Colonic mucosa (tissue), 4 donors: ENCODE data around the gene ANKRD13B. TPM values are rescaled to one million over a fixed set of nuclear protein-coding genes. Genes with fewer than 3 reads are reported as not detected.

Source experiments
- DNase-seq: peaks from one replicate; pipeline ENCODE4 v3.0.0-alpha.2; 2020
- H3K27ac ChIP-seq: fragments of 200-600 bp; one replicate; pipeline ENCODE4 v1.8.0; 2021
- H3K27me3 ChIP-seq: fragments of 200-600 bp; one replicate; pipeline ENCODE4 v1.8.0; 2021
- H3K36me3 ChIP-seq: fragments of 200-600 bp; one replicate; pipeline ENCODE4 v1.8.0; 2021
- H3K4me1 ChIP-seq: fragments of 200-600 bp; one replicate; pipeline ENCODE4 v1.8.0; 2021; ENCODE audit warnings: mild to moderate bottlenecking
- H3K4me3 ChIP-seq: fragments of 200-600 bp; one replicate; pipeline ENCODE4 v1.8.0; 2021
- H3K9ac ChIP-seq, 2 donors: one replicate each; pipeline ENCODE4 v1.7.0; 2013; ENCODE audit warnings: control low read depth in 2 of 2, low read depth in 2 of 2, low read length in 2 of 2
- H3K9me3 ChIP-seq: fragments of 200-600 bp; one replicate; pipeline ENCODE4 v1.8.0; 2021
- intact Hi-C: fragments of 100-400 bp; cut with DNase I; formaldehyde crosslinking; loops from one replicate; pipeline ENCODE4 v1.14.1; 2022
- total RNA-seq, 2 donors: library from RNA; stranded (reverse); fragmentation: NEBNext Ultra II Directional in 1 of 2; extraction: Animal tissue kit (Norgen Biotek cat#: 25700) in 1 of 2; gene quantifications; one replicate each; pipeline ENCODE4 v1.2.1, GENCODE V29; 2021
- TF ChIP-seq, protein P1 (sequence below): fragments of 200-600 bp; IDR thresholded peaks from one replicate; pipeline ENCODE4 v1.8.0; 2022; ENCODE audit warnings: antibody characterized with exemption, mild to moderate bottlenecking
- donor health status: healthy.
- donor health status: DM: no; HTN: no; CAD: no.
- donor health status: DM: no; HTN: no; CAD: no.

ANKRD13B gene
- total RNA-seq, 2 donors from 2014 or later, result 3.1 to 10.2 TPM

DNA sequence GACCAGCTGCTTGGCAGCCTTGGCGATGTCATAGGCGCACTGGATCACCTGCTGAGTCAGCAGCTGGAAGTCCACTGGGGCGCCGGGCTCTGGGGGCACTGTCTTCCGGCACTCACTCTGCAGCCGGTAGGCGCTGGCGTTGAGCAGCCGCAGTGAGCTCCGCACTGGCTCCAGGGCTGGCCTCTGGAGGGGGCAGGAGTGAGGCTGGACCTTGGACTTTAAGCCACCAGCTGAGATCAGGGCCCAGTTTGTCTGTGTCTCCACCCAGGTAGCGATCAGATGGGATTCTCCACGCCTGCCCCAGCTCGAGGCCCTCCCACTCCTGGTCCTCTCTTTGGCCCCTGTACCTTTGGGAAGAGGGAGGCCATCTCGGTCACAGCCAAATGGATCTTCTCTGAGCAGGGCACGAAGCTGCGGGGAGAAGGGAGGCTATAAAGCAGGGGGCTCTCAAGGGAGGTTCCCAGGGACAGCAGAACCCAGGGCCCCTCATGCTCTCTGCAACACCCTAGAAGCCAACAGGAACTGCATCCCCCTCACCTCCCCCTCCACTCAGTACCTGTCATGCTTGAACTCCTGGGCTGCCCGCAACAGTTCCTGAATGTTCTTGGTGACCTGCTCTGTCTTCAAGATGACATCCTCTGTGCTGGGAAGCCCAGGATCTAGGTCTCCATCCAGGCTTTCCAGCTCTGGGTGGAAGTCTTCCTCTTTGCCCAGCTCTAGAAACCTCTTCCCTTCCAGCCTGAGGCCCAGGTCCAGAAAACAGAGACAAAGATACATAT is 18.0 kb upstream of the ANKRD13B start:
- TF ChIP-seq, protein P1, sequence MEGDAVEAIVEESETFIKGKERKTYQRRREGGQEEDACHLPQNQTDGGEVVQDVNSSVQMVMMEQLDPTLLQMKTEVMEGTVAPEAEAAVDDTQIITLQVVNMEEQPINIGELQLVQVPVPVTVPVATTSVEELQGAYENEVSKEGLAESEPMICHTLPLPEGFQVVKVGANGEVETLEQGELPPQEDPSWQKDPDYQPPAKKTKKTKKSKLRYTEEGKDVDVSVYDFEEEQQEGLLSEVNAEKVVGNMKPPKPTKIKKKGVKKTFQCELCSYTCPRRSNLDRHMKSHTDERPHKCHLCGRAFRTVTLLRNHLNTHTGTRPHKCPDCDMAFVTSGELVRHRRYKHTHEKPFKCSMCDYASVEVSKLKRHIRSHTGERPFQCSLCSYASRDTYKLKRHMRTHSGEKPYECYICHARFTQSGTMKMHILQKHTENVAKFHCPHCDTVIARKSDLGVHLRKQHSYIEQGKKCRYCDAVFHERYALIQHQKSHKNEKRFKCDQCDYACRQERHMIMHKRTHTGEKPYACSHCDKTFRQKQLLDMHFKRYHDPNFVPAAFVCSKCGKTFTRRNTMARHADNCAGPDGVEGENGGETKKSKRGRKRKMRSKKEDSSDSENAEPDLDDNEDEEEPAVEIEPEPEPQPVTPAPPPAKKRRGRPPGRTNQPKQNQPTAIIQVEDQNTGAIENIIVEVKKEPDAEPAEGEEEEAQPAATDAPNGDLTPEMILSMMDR, result no peak
- H3K4me3 ChIP-seq, result no peak overlapping the region
- H3K27ac ChIP-seq, result peak overlapping the region; percentile 57
- H3K27me3 ChIP-seq, result no peaks in the 10 kb centered on the region
- H3K9ac ChIP-seq, result peak overlapping the region in 1 of 2 donors; percentile 56
- no peaks in the 10 kb centered on the region for H3K9me3 ChIP-seq
- H3K4me1 ChIP-seq, result peaks cover 4% of the 10 kb centered on the region
- intact Hi-C loops, result no loop called here
- peaks cover 6% of the 10 kb centered on the region for H3K36me3 ChIP-seq
- peak; percentile 84 for DNase-seq

DNA sequence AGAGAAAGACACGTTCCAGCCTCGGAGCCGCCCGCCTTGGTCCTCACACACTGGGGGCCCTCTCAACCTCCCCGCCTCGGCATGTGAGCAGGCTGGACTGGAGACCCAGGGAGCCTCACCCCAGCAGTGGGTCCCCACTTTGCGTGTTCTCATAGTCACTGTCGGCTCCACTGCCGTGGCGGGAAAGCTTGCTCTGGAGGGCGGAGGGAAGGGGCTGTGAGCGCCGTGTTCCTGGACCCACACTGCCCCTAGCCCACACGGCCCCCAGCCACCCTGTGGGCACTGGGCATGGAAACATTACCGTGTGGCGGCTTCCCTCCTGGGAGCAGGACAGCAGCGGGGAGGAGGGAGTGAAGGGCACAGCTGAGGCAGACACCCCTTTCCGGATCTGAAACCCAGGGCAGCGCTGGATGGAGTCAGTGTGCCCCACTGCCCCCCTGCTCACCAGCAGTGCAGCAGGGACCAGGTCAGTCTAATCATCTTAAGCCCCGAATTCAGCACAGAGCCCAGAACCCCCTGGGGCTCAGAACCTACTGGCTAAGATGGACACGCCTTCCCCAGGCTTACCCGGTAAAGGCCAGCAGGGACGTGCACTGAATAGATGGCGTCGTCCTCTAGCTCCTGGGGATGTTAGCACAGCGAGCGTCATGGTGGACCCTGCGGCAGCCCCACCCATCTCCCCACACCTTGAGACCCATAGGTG is 17.3 kb upstream of the ANKRD13B start:
- Histone ChIP-seq H3K9ac (no peak overlapping the region), H3K9me3 (no peaks in the 10 kb centered on the region), H3K4me1 (peaks cover 4% of the 10 kb centered on the region), H3K27ac (no peak overlapping the region), H3K4me3 (no peak overlapping the region), H3K27me3 (no peaks in the 10 kb centered on the region), H3K36me3 (peaks cover 6% of the 10 kb centered on the region)
- intact Hi-C loops, result no loop called here
- peak; percentile 20 for DNase-seq
- TF ChIP-seq, protein P1, result no peak

DNA sequence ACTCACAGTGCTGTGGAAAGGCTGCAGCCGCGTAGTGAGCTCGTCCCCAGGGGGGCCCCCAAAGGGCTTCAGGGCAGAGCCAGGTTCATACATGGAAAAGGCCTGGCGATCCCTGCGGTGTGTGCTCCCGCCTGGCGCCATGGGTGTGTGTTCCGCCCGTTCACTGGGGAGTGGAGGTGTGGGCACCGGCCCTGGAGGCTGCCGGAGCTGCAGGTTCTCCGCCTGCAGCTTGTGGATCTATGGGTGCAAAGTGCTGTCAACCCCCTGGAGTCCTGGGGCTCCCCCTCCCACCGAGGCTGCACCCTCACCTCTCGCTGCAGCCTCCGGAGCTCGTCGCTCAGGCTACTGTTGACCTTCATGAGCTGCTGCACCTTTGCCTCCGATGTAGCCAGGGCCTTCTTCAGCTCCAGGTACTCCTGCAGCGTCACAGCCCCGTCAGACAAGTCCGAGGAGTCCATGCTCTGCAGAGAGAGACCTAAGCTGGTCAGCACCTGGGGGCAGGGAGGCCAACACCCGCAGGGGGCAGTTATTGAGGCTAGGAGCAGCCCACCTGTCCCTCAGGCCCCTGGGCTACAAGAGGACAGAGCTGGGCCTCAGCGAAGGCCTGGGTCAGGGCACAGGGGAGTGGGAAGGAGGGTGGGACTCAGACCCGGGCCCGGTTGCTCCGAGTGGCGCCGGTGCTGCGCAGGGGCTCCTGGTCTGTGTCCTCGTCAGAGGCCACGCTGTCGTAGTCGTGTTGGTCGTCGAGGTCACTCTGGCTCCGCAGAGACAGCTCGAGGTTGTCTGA is 16.5 kb upstream of the ANKRD13B start:
- H3K36me3 ChIP-seq, result peaks cover 6% of the 10 kb centered on the region
- no peak overlapping the region for H3K9ac ChIP-seq
- TF ChIP-seq, protein P1, result no peak
- peak; percentile 17 for DNase-seq
- no peaks in the 10 kb centered on the region for H3K9me3 ChIP-seq
- H3K4me1 ChIP-seq, result peaks cover 4% of the 10 kb centered on the region
- intact Hi-C loops, result no loop called here
- H3K27me3 ChIP-seq, result no peaks in the 10 kb centered on the region
- no peak overlapping the region for H3K27ac ChIP-seq
- no peak overlapping the region for H3K4me3 ChIP-seq

DNA sequence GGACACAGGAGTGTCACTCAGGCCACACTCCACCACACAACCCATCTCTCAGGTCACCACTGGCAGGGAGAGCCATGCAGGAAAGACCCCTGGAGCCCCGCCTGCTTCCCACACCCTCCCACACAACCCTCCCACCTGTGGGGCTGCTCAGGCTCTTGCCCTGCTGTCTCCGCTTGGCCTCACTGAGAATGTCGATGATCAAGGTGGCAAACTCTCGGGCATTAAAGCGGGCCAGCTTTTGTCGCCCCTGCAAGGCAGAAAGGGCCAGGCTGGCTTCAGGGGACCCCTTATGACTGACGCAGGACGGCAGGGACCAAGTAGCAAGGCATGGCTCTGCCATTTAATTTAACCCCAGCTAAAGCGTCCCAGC is 15.9 kb upstream of the ANKRD13B start:
- Histone ChIP-seq H3K36me3 (peaks cover 6% of the 10 kb centered on the region), H3K4me1 (peaks cover 4% of the 10 kb centered on the region), H3K9me3 (no peaks in the 10 kb centered on the region), H3K27ac (no peak overlapping the region), H3K4me3 (no peak overlapping the region), H3K27me3 (no peaks in the 10 kb centered on the region), H3K9ac (no peak overlapping the region)
- intact Hi-C loops, result no loop called here
- DNase-seq, result peak; percentile 16
- TF ChIP-seq, protein P1, result no peak

DNA sequence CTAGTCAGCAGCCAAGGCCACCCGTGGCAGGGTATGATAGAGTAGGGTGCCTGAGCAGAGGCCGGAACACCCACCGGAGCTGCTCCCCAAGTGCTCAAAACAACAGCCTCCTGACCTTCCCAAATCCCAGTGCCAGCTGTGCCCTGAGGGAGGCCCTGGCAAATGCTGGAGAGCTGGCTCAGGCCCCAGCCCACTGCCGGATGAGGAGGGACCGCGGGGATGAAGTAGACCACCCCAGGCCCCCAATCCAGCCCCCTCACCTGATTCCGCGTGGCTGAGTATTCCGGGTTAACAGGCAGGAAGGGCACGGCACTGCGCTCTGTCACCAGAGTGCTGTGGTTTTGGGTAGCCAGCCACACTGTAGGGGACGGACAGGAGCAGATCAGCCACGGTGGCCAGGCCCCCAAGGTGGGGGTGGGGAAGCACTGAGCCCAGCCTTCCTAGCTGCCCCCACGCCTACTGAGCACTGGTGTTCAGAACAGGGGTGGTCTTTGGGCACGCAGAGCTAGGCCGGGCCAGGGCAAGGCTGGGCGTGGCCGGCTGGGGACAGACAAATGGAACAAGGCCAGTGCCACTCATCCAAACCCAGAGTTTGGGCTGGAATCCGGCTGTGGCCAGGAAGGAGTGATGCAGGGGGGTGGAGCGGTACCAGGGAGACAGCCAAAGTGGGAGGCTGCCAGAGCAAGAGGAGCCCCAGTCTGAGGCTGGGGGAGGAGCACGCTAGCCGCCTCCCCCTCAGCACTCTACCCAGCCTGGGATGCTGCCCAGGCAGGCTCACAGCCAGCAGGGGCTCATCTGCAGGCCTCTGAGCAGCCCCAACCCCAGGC is 15.3 kb upstream of the ANKRD13B start:
- TF ChIP-seq, protein P1, result no peak
- intact Hi-C loops, result no loop called here
- DNase-seq, result peak; percentile 16

More for the DNA sequence above, 15.3 kb upstream of the ANKRD13B start:
- Histone ChIP-seq H3K9ac (no peak overlapping the region), H3K4me1 (peaks cover 4% of the 10 kb centered on the region), H3K4me3 (no peak overlapping the region), H3K9me3 (no peaks in the 10 kb centered on the region), H3K27me3 (no peaks in the 10 kb centered on the region), H3K36me3 (peaks cover 6% of the 10 kb centered on the region), H3K27ac (no peak overlapping the region)
